SIG-M5 treated with dmso at 0.1 percent for 504 hours (cell line): ENCODE data around the gene RGL1.
A peak's percentile ranks its signal among the peaks of the same experiment; 100 is the strongest.

Experiments used
- DNase-seq: peaks from one replicate; lab custom pipeline; 2025; ENCODE audit not compliant: unreplicated experiment; lab: John Stamatoyannopoulos, UW

RGL1 gene

GRCh38 chr1:183817576-183818288 is 12.8 kb downstream of the RGL1 start:
- no peak for DNase-seq

DNA sequence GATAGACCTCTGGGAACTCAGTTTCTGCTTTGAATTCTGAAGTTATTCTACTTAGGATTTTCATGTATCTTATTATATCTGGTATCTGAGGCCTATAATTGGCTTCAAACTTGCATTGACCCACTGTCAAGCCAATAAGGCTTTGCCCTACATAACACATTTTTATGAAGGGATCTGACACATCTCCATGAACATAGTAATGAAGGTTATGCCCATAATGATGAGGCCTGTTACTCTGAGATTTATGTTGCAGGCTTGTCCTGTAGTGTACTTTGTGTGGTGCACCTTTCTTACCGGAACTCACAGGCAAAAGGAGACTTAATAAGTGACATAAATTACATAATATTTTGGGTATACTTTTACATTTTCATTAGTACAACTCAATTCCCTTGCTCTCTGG is 14.1 kb downstream of the RGL1 start:
- no peak for DNase-seq

GRCh38 chr1:183821309-183821888 is 16.5 kb downstream of the RGL1 start:
- DNase-seq, result no peak

GRCh38 chr1:183821889-183822611 is 17.1 kb downstream of the RGL1 start:
- DNase-seq, result no peak

- no peak for DNase-seq
Observed at GRCh38 chr1:183824291-183824690, 19.4 kb downstream of the RGL1 start.

- no peak for DNase-seq
Observed at GRCh38 chr1:183827801-183828200, 22.9 kb downstream of the RGL1 start.

- no peak for DNase-seq
Observed at GRCh38 chr1:183830389-183830788, 25.5 kb downstream of the RGL1 start.

DNA sequence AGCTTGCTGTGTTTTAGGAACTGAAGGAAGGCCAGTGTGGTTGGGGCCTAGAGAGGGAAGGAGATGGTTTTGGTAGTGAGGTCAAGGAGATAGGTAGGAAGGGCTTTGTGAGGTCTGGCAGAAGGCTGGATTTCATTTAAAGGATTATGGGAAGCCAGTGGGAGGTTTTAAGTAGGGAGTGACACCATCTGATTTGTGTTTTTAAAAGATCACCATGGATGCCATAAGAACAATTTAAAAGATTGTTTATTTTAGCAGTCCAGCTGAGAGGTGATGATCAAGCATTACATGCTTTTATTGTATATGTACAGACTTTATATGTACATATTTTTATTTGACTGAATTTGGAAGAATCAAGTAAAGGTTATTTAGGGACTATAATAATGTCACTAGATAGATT is 26.4 kb downstream of the RGL1 start:
- DNase-seq, result no peak

DNA sequence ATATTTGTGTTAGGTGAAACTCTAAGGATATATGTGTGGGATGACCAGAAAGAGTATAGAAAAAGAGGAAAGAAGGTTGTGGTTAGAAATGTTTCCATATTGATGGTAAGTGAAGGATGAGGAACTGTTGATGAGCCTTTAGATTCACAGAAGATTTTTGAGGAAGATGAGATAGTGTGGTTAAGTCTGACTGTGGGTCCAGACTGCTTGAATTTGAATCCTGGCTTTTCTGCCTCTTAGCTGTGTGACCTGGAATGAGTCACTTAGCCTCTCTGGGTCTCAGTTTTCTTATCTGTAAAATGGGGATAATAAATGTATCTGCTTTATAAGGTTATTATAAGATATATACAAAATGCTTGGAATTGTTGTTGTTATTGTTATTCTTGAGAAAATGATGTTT is 27.5 kb downstream of the RGL1 start:
- DNase-seq, result peak; percentile 62

DNA sequence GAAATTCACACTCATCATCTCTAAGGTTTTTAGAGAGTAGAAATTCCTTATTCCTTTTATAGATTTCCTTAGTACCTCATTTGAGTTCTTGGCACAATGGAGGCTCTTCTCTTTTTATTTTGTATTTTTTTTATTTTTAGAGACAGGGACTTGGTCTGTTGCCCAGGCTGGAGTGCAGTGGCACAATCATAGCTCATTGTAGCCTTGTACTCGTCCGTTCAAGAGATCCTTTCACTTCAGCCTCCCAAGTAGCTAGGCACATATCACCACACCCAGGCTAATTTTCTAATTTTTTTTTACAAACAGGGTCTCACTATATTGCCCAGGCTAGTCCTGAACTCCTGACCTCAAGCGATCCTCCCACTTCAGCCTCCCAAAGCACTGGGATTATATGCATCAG is 29.6 kb downstream of the RGL1 start:
- DNase-seq, result no peak

GRCh38 chr1:183836598-183836997 is 31.7 kb downstream of the RGL1 start:
- no peak for DNase-seq

GRCh38 chr1:183837062-183837461 is 32.1 kb downstream of the RGL1 start:
- no peak for DNase-seq

DNA sequence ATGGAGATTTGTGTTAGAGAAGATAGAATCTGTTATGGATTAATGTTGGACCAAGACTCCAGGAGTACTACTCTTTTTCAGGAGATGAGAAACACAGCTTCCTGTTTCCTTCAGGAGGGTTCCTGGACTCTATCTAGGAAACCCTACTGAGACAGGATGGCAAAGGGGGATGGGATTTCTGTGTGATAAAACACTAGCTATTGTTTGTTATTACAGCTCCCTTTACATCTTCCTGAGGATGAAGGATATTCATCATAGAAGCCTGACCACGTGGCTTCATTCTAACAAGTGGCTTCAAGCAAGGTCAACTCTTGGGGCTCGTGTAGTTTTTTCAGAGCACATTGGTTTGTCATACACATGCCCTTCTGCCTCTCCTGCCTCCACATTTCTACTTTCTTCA is 33.3 kb downstream of the RGL1 start:
- DNase-seq, result no peak

DNA sequence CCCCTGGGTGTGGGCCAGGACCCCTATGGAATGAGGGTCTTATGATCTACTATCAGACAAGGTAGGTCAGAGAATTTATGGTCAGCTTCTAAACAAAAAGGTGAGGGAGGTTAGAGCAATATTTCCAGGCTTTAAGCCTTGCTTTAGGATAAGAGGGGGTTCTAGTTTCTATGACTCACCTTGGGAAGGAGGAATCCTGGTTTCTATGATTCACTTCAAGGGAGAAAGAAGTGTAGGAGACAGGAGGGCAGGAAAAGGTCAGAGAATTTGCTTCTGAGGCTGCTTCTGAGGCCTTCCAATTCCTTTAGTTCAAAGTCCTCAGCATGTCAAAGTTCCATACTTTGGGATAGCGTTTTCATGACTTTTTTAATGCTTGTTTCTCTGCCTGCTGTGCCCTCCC is 35.2 kb downstream of the RGL1 start:
- DNase-seq, result no peak

DNA sequence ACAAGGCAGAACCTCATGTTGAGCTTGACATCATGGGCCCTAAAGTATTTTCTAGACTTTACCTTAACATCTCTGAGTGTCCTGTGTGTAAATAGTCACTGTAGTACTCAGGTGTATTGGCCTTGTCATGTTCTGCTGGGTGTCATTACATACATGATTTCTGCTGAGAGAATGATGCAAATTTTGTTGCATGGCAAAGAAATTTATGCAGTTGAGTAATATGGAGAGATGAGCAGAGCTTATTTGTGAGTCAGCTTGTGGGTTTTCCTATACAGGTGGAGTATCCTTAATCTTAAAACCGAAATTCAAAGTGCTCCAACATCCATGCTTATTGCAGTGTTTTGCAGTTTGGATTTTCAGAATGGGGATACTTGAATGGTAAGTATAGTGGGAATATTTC is 36.6 kb downstream of the RGL1 start:
- DNase-seq, result no peak

GRCh38 chr1:183841950-183842794 is 37.3 kb downstream of the RGL1 start:
- peak; percentile 17 for DNase-seq

DNA sequence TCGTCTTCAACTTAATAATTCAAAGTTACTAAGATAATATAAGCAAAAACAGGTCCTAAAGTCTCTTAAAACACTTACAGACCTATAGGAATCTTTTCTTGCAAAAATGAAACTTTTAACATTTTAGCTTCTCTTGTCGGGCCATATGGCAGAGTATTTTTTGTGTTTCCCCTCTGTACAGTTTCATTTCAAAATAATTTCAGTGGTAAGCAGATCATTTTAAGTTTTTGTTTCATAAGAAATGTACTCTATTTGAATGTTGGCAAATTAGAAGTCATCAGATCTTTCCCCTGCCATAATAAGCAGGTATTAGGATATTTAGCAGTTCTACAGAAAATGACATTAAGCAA is 37.9 kb downstream of the RGL1 start:
- DNase-seq, result no peak

- no peak for DNase-seq
Observed at GRCh38 chr1:183844806-183845205, 39.9 kb downstream of the RGL1 start.

DNA sequence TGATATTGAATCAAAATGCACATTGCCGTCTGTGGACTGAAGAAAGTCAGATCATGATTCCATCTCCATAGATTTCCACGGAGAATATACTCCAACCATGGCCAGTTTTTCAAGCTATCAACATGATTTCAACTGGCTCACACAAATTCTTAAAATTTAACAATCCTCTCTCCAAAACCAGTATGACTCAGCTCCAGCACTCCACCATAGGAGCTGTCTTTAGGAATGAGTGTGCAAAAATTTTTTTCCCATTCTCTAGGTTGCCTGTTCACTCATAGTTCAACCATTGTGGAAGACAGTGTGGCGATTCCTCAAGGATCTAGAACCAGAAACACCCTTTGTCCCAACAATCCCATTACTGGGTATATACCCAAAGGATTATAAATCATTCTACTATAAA is 40.8 kb downstream of the RGL1 start:
- DNase-seq, result no peak

- no peak for DNase-seq
Observed at GRCh38 chr1:183847641-183848040, 42.7 kb downstream of the RGL1 start.

DNA sequence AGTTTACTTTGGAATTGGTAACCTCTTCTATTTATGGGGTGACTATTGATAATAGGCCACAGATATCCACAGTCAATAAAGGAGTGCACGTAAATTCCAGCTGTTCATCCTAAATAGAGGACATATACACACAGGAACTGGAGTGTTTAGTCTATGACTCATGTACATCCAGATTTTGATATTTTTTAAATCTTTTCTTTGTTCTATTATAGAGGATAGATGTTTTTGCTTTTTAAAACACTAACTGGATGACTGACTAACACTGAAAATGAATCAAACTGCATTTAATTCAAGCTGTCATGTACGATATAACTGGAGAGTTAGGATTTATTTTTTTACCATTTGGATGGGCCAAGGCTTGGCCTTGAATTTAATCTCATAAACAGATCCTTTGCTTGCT is 45.9 kb downstream of the RGL1 start:
- no peak for DNase-seq

GRCh38 chr1:183859119-183859518 is 54.2 kb downstream of the RGL1 start:
- DNase-seq, result no peak
